Measurements from ENCODE around the gene LBP.

Gene LBP

GRCh38 chr20:38301309-38301708, 45.0 kb upstream of the LBP start:
- no peak for DNase-seq
- Histone ChIP-seq H3K36me3 (replicated peaks) (no peaks in the 10 kb centered on the region), H3K27ac (no peak overlapping the region), H3K27me3 (replicated peaks) (no peaks in the 10 kb centered on the region), H3K4me3 (ENCODE audit: low read depth, low read length) (no peak overlapping the region)
- in situ Hi-C loops (cut with HindIII; ENCODE audit: low pct_ligation_motif_present, low sequenced_read_pairs), result no loop called here
- TF ChIP-seq CTCF (IDR thresholded peaks at IDR 0.05; ENCODE audit: low read depth, low read length, missing control alignments), result no peak

- in situ Hi-C loops (cut with HindIII; ENCODE audit: low pct_ligation_motif_present, low sequenced_read_pairs), result no loop called here
- no peak overlapping the region for H3K4me3 ChIP-seq (ENCODE audit: low read depth, low read length)
- no peaks in the 10 kb centered on the region for H3K27me3 ChIP-seq (replicated peaks)
These were observed 43.5 kb upstream of the LBP start for GRCh38 chr20:38302786-38303185.

GRCh38 chr20:38303908-38304379, 42.3 kb upstream of the LBP start, which contains the start of gene BPI:
BPI (plus strand) TSS chr20:38304156; CDS start chr20:38304224, 68 bp downstream.
- TF ChIP-seq CTCF (IDR thresholded peaks at IDR 0.05; ENCODE audit: low read depth, low read length, missing control alignments), result no peak
- no peaks in the 10 kb centered on the region for H3K36me3 ChIP-seq (replicated peaks)
- no peak within 1 kb of the TSS for H3K27ac ChIP-seq
- no peak within 1 kb of the TSS for H3K4me3 ChIP-seq (ENCODE audit: low read depth, low read length)
- H3K27me3 ChIP-seq (replicated peaks), result no peaks in the 10 kb centered on the region
- no peak for DNase-seq
- in situ Hi-C loops (cut with HindIII; ENCODE audit: low pct_ligation_motif_present, low sequenced_read_pairs), result no loop called here

More at GRCh38 chr20:38302786-38303185, 43.5 kb upstream of the LBP start:
- TF ChIP-seq CTCF (IDR thresholded peaks at IDR 0.05; ENCODE audit: low read depth, low read length, missing control alignments), result no peak
- Histone ChIP-seq H3K36me3 (replicated peaks) (no peaks in the 10 kb centered on the region), H3K27ac (no peak overlapping the region)
- no peak for DNase-seq

GRCh38 chr20:38304845-38305447, 41.3 kb upstream of the LBP start:
- in situ Hi-C loops (cut with HindIII; ENCODE audit: low pct_ligation_motif_present, low sequenced_read_pairs), result no loop called here
- Histone ChIP-seq H3K4me3 (ENCODE audit: low read depth, low read length) (no peak overlapping the region), H3K27me3 (replicated peaks) (no peaks in the 10 kb centered on the region), H3K27ac (no peak overlapping the region), H3K36me3 (replicated peaks) (no peaks in the 10 kb centered on the region)
- peak; percentile 49 for DNase-seq
- peak; percentile 82 for TF ChIP-seq CTCF (IDR thresholded peaks at IDR 0.05; ENCODE audit: low read depth, low read length, missing control alignments)

GRCh38 chr20:38305541-38305940, 40.7 kb upstream of the LBP start:
- no peaks in the 10 kb centered on the region for H3K27me3 ChIP-seq (replicated peaks)
- no peak for DNase-seq
- TF ChIP-seq CTCF (IDR thresholded peaks at IDR 0.05; ENCODE audit: low read depth, low read length, missing control alignments), result no peak
- no peak overlapping the region for H3K27ac ChIP-seq
- no peak overlapping the region for H3K4me3 ChIP-seq (ENCODE audit: low read depth, low read length)
- no peaks in the 10 kb centered on the region for H3K36me3 ChIP-seq (replicated peaks)
- in situ Hi-C loops (cut with HindIII; ENCODE audit: low pct_ligation_motif_present, low sequenced_read_pairs), result no loop called here

- in situ Hi-C loops (cut with HindIII; ENCODE audit: low pct_ligation_motif_present, low sequenced_read_pairs), result no loop called here
- DNase-seq, result no peak
- no peaks in the 10 kb centered on the region for H3K27me3 ChIP-seq (replicated peaks)
These were observed 39.9 kb upstream of the LBP start for GRCh38 chr20:38306379-38306778.

More at GRCh38 chr20:38306379-38306778, 39.9 kb upstream of the LBP start:
- Histone ChIP-seq H3K4me3 (ENCODE audit: low read depth, low read length) (no peak overlapping the region), H3K36me3 (replicated peaks) (no peaks in the 10 kb centered on the region), H3K27ac (no peak overlapping the region)
- no peak for TF ChIP-seq CTCF (IDR thresholded peaks at IDR 0.05; ENCODE audit: low read depth, low read length, missing control alignments)
